HG03103 (cell line): ENCODE results near the gene PCDHGB1.
"Not testable (repeated sequence)": the region's sequence is repeated elsewhere in the genome, so short reads cannot be mapped to it uniquely, and the experiment has no call there.

Experiments
- ATAC-seq: cut with Tn5 transposase; IDR thresholded peaks from one replicate; pipeline ENCODE4 v1.9.1; 2021; ENCODE audit warnings: low read depth; ENCODE audit not compliant: unreplicated experiment

The PCDHGB1 gene

DNA sequence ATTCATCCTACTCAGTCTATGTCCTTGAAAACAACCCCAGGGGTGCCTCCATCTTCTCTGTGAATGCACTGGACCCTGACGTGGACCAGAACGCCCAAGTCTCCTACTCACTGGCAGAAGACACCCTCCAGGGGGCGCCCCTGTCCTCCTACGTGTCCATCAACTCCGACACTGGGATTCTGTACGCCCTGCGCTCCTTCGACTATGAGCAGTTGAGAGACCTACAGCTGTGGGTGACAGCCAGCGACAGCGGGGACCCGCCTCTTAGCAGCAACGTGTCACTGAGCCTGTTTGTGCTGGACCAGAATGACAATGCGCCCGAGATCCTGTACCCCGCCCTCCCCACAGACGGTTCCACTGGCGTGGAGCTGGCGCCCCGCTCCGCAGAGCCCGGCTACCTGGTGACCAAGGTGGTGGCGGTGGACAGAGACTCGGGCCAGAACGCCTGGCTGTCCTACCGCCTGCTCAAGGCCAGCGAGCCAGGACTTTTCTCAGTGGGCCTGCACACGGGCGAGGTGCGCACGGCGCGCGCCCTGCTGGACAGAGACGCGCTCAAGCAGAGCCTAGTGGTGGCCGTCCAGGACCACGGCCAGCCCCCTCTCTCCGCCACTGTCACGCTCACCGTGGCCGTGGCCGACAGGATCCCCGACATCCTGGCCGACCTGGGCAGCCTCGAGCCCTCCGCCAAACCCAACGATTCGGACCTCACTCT is 25.7 kb downstream of the PCDHGB1 start:
- not testable (repeated sequence) for ATAC-seq

DNA sequence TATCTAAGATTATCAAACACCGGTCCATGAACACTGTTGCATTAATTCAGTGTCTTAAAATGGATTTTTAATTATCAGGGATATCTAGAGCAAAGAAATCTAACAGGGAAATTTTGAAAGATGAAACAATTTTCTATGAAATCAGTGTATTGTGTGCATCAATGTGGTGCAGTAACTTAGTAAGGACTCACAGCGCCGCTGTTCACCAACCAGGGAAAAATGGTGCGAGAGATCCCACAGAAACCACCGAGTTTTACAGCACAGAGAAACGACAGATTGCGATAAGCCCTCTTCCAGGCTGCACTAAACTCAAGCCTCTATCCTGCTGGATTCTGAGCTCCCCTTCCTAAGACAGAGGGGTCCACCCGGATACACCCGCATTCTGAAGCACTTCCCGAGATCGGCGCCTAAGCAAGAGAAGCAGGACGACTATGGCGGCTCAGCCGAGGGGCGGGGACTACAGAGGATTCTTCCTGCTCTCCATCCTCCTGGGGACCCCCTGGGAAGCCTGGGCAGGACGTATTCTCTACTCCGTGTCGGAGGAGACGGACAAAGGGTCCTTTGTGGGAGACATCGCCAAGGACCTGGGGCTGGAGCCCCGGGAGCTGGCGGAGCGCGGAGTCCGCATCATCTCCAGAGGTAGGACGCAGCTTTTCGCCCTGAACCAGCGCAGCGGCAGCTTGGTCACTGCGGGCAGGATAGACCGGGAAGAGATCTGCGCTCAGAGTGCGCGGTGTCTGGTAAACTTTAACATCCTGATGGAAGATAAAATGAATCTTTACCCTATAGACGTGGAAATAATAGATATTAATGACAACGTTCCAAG is 32.8 kb downstream of the PCDHGB1 start, which contains the start of gene PCDHGA7:
Gene PCDHGA7 (plus strand): TSS at position 274 of the 826 bp plus-strand sequence. CDS start 158 bp downstream, at position 432.
- ATAC-seq: no peak

DNA sequence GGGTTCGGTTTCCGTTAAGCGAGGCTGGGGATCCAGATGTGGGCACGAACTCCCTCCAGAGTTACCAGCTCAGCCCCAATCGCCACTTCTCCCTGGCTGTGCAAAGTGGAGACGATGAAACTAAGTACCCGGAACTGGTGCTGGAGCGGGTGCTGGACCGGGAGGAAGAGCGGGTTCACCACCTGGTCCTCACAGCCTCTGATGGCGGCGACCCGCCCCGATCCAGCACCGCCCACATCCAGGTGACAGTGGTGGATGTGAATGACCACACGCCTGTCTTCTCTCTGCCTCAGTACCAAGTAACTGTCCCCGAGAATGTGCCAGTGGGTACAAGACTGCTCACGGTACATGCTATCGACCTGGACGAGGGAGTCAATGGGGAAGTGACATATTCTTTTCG is 33.4 kb downstream of the PCDHGB1 start:
- ATAC-seq: no peak

DNA sequence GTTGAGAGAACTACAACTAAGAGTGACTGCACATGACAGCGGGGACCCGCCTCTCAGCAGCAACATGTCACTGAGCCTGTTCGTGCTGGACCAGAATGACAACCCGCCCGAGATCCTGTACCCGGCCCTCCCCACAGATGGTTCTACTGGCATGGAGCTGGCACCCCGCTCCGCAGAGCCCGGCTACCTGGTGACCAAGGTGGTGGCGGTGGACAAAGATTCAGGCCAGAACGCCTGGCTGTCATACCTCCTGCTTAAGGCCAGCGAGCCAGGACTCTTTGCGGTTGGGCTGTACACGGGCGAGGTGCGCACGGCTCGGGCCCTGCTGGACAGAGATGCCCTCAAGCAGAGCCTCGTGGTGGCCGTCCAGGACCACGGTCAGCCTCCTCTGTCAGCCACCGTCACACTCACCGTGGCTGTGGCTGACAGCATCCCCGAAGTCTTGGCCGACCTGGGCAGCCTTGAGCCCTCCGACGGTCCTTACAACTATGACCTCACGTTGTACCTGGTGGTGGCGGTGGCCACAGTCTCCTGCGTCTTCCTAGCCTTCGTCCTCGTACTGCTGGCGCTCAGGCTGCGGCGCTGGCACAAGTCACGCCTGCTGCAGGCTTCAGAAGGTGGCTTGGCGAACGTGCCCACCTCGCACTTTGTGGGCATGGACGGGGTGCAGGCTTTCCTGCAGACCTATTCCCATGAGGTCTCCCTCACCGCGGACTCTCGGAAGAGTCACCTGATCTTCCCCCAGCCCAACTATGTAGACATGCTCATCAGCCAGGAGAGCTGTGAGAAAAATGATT is 34.8 kb downstream of the PCDHGB1 start:
- ATAC-seq: no peak

DNA sequence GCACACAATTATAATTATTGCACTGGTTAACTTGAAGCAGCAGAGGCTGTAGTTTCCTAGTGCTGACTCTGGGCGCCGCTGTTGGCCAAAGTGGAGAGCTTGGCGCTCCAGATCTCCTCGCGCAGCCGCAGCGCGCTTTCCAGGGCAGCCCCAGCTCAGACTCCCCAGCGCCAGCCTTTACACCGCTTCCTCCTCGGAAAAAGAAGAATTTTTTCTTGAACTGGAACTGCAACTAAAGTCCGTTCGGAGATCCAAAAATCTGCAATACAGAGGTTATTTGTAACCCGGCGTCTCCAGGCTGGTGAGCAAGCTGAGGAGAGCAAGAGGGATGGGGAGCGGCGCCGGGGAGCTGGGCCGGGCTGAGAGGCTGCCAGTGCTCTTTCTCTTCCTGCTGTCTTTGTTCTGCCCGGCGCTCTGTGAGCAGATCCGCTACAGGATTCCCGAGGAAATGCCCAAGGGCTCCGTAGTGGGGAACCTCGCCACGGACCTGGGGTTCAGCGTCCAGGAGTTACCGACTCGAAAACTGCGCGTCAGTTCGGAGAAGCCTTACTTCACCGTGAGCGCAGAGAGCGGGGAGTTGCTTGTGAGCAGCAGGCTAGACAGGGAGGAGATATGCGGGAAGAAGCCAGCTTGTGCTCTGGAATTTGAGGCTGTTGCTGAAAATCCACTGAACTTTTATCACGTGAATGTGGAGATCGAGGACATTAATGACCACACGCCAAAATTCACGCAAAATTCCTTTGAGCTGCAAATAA is 37.8 kb downstream of the PCDHGB1 start, which contains the start of gene PCDHGB4:
Gene PCDHGB4 (plus strand): TSS at position 142 of the 755 bp plus-strand sequence. CDS start 187 bp downstream, at position 329.
- peak; percentile 51 for ATAC-seq

DNA sequence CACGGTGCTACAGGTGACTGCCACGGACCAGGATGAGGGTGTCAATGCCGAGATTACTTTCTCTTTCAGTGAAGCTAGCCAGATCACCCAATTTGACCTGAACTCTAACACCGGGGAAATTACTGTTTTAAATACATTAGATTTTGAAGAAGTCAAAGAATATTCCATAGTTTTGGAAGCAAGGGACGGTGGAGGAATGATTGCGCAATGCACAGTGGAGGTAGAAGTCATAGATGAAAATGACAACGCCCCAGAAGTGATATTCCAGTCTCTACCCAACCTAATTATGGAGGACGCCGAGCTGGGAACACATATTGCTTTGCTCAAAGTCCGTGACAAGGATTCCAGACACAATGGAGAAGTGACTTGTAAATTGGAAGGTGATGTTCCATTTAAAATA is 38.8 kb downstream of the PCDHGB1 start:
- ATAC-seq: no peak

DNA sequence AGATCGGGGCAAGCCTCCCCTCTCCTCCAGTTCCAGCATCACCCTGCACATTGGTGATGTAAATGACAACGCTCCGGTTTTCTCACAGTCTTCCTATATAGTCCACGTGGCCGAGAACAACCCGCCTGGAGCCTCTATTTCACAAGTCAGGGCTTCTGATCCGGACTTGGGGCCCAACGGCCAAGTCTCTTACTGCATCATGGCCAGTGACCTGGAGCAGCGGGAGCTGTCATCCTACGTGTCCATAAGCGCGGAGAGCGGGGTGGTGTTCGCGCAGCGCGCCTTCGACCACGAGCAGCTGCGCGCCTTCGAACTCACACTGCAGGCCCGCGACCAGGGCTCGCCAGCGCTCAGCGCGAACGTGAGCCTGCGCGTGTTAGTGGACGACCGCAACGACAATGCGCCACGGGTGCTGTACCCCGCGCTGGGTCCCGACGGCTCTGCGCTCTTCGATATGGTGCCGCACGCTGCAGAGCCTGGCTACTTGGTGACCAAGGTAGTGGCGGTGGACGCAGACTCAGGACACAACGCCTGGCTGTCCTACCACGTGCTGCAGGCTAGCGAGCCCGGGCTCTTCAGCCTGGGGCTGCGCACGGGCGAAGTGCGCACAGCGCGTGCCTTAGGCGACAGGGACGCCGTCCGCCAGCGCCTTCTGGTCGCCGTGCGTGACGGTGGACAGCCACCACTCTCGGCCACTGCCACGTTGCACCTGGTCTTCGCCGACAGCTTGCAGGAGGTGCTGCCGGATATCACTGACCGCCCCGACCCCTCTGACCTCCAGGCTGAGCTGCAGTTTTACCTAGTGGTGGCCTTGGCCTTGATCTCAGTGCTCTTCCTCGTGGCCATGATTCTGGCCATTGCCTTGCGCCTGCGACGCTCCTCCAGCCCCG is 39.5 kb downstream of the PCDHGB1 start:
- no peak for ATAC-seq

DNA sequence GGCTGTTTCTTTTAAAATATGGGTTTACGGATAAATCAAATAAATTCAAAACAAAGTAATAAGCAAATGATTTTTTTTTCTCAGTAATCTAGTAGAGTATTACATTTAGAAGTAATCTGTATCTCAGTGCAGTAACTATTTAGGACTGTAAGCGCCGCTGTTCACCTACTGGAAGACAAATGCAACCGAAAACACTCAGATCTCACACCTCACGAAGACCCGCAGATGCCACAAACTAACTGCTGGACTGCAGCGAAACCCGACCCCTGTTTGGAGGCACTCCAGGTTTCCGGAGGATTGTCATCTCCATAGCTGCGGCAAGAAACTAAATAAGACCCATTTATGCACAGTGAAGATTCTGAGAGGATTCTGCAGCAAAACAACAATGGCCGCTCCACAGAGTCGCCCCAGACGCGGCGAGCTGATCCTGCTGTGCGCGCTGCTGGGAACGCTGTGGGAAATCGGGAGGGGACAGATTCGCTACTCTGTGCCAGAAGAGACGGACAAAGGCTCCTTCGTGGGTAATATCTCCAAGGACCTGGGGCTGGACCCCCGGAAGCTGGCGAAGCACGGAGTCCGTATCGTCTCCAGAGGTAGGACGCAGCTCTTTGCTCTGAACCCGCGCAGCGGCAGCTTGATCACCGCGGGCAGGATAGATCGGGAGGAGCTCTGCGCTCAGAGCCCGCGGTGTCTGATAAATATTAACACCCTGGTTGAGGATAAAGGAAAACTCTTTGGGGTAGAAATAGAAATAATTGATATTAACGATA is 42.7 kb downstream of the PCDHGB1 start, which contains the start of gene PCDHGA8:
Gene PCDHGA8 (plus strand): TSS at position 205 of the 770 bp plus-strand sequence. CDS start 181 bp downstream, at position 386.
- no peak for ATAC-seq

DNA sequence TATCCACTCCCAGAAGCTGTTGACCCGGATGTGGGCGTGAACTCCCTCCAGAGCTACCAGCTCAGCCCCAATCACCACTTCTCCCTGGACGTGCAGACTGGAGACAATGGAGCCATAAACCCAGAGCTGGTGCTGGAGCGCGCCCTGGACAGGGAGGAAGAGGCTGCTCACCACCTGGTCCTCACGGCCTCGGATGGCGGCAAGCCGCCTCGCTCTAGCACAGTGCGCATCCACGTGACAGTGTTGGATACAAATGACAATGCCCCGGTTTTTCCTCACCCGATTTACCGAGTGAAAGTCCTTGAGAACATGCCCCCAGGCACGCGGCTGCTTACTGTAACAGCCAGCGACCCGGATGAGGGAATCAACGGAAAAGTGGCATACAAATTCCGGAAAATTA is 43.4 kb downstream of the PCDHGB1 start:
- no peak for ATAC-seq

DNA sequence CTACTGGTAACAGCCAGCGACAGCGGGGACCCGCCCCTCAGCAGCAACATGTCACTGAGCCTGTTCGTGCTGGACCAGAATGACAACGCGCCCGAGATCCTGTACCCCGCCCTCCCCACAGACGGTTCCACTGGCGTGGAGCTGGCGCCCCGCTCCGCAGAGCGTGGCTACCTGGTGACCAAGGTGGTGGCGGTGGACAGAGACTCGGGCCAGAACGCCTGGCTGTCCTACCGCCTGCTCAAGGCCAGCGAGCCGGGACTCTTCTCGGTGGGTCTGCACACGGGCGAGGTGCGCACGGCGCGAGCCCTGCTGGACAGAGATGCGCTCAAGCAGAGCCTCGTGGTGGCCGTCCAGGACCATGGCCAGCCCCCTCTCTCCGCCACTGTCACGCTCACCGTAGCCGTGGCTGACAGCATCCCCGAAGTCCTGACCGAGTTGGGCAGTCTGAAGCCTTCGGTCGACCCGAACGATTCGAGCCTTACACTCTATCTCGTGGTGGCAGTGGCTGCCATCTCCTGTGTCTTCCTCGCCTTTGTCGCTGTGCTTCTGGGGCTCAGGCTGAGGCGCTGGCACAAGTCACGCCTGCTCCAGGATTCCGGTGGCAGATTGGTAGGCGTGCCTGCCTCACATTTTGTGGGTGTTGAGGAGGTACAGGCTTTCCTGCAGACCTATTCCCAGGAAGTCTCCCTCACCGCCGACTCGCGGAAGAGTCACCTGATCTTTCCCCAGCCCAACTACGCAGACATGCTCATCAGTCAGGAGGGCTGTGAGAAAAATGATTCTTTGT is 44.7 kb downstream of the PCDHGB1 start:
- not testable (repeated sequence) for ATAC-seq

DNA sequence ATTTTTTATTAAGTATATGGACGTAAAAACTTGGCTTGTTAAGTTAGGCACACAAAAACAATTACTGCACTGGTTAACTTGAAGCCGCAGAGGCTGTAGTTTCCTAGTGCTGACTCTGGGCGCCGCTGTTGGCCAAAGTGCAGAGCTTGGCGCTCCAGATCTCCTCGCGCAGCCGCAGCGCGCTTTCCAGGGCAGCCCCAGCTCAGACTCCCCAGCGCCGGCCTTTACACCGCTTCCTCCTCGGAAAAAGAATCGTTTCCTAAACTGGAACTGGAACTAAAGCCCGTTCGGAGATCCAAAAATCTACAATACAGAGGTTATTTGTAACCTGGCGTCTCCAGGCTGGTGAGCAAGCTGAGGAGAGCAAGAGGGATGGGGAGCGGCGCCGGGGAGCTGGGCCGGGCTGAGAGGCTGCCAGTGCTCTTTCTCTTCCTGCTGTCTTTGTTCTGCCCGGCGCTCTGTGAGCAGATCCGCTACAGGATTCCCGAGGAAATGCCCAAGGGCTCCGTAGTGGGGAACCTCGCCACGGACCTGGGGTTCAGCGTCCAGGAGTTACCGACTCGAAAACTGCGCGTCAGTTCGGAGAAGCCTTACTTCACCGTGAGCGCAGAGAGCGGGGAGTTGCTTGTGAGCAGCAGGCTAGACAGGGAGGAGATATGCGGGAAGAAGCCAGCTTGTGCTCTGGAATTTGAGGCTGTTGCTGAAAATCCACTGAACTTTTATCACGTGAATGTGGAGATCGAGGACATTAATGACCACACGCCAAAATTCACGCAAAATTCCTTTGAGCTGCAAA is 48.1 kb downstream of the PCDHGB1 start, which contains the start of gene PCDHGB5:
Gene PCDHGB5 (plus strand): TSS at position 192 of the 796 bp plus-strand sequence. CDS start 181 bp downstream, at position 373.
- peak; percentile 94 for ATAC-seq

DNA sequence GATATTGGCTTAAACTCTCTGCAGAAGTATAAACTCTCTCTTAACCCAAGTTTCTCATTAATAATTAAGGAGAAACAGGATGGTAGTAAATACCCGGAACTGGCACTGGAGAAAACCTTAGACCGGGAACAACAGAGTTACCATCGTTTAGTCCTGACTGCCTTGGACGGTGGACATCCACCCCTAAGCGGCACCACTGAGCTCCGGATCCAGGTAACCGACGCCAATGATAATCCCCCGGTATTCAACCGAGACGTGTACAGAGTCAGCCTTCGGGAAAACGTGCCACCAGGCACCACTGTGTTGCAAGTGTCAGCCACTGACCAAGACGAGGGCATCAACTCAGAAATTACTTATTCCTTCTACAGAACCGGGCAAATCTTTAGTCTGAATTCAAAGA is 48.7 kb downstream of the PCDHGB1 start:
- no peak for ATAC-seq

DNA sequence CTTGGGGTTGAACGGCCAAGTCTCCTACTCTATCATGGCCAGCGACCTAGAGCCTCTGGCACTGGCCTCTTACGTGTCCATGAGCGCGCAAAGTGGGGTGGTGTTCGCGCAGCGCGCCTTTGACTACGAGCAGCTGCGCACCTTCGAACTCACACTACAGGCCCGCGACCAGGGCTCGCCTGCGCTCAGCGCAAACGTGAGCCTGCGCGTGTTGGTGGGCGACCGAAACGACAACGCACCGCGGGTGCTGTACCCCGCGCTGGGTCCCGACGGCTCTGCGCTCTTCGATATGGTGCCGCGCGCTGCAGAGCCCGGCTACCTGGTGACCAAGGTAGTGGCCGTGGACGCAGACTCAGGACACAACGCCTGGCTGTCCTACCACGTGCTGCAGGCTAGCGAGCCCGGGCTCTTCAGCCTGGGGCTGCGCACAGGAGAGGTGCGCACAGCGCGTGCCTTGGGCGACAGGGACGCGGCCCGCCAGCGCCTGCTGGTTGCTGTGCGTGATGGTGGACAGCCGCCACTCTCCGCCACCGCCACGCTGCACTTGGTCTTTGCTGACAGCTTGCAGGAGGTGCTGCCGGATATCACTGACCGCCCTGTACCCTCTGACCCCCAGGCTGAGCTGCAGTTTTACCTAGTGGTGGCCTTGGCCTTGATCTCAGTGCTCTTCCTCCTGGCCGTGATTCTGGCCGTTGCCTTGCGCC is 49.8 kb downstream of the PCDHGB1 start:
- no peak for ATAC-seq
